GM18870 (cell line): ENCODE measurements around the gene DMGDH.

Experiments
- ATAC-seq: cut with Tn5 transposase; IDR thresholded peaks from one replicate; pipeline ENCODE4 v1.9.1; 2021; ENCODE audit warnings: moderate library complexity; ENCODE audit not compliant: unreplicated experiment

DMGDH gene

DNA sequence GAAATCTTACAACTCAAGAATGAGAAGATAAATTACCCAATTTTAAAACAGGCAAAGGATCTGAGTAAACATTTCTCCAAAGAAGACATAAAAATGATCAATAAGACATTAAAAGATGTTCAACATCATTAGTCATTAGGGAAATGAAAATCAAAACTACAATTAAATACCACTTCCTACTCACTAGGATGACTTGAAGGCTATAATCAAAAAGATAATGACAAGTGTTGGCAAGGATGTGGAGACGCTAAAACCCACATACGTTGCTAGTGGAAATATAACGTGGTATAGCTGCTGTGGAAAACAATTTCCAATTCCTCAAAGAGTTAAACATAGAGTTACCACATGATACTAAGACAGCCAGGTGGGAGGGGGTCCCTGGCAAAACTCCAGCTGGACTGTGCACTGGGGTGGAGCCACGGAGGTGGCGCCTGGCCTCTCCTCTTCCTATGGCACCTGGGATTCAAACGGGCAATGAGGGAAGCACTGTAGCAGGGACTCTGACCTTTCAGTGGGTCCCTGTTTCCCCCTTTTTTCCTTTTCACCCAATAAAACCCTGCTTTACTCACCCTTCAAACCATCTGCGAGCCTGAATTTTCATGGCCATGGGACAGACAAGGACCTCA is 90.2 kb downstream of the DMGDH start:
- no peak for ATAC-seq

DNA sequence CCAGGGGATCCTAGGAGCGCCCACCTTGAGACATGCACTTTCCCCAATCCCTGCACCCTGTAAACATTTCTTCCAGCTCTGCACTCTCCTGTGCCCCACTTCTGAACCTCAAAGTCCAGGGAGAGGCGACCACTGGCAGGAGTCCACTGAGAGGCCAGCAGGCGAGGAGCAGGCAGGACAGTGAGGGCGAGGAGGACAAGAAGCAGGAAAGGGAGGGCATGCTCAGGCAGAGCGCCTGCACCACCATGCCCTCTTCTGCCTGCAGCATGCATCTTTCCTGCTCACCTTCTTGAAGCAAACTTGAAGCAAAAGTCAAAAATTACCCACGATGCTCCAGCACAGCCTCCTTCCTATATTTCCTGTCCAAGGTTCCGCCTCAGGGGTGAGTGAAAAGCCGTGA is 94.4 kb downstream of the DMGDH start:
- ATAC-seq: no peak

DNA sequence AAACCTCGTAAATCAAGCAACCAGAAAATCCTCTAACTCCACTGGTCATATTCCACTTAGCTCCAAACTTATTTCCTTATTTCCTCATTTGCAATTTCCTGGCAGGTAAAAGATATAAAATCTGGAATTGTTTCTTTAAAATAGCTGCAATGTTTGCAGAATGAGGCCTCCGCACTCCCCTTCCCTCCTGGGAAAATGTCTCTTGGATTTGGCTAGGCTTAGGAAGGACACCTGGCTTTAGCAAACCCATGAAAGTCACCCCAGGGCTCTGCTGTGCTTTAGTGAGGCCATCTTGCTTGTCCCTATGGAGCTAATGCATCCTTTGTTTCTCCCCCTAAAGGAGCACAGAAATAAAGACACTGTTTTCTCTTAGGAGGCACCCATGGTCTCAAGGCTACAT is 94.9 kb downstream of the DMGDH start:
- no peak for ATAC-seq

DNA sequence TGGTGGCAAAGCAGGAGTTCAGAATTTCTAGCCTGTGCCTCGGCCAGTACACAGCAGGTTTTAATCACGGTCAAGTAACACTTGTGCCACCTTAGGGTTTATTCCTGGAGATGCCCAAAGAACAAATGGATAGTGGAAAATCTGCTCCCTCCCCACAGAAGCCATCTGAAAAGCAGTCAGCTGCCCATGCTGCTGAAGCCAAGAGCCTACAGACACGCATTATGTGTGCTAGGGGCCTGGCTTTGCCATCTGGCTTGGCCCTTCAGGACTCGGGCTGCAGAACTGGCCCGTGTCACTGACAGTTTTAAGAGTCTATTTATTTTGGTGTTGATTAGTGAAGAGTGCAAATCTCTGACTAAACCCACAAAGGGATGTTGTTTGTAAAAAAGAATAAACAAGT is 95.5 kb downstream of the DMGDH start:
- ATAC-seq: no peak

DNA sequence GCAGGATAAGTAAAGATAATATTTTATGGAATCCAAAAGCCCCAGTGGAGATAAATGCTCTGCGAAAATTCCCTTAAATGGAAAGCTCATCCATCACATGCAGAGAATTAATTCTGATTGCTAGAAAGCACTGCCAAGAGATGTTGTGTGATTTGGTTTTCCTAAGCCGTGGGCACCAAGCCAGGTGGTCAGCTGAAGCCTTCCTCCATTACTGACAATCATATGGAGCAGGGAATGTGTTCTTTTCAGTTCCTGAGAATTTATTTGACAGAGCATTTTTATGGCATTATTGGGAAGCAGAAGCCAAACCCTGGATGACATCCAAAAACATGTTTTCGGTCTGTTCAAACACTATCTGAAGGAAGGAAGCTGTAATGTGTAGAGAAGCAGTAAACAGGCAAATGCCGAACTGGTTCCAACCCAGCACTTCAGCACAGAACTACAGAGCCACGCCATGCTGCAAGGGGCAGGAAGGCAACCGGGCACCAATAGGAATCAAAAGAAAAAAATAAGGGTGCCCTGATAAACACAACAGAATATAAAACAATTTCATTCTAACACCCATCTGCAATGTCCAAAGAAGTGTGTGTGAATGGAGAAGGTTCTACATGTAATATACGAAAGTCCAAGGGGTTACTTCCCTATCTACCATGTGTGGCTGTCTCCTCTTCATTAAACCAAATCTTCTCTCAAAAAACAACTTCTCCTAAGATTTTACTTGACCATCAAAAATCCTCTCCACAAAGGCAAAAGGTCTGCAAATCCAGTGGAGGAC is 96.6 kb downstream of the DMGDH start:
- ATAC-seq: no peak

DNA sequence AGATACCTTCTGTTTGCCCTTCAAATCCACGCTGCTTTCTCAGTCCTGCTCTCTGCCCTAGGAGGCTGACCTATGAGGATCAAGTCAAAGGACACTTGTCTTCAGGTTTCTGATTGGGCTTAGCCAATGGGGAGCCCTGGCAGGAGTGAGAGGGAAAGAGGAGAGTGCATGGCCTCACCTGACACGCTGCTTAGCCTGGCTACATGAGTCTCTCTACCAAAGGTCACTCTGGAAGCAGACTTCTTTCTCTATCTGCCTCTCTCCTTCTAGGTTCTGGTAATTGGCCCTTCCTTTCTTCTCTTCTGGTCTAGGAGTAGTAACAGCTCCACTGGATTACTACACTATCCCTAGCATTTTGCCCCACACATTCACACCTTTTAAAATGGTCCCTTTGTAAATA is 97.5 kb downstream of the DMGDH start:
- no peak for ATAC-seq

DNA sequence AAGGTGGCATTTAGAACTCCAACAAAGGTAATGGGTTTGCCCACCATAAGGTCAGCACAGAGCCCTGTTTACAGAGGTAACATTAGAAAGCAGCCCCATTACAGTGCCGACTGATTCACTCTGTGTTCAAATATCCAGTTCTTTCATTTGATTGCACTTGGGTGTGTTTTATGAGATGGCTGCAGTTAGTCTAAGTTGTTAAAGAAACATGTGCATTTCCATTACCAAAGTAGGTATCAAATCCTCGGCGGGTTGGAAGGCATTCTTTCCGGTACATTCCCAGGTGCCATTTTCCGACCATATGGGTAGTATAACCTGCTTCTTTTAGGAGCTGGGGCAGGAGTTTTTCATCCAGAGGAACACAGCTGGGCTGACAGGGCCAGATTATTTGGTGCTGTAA is 100.7 kb downstream of the DMGDH start:
- ATAC-seq: no peak

DNA sequence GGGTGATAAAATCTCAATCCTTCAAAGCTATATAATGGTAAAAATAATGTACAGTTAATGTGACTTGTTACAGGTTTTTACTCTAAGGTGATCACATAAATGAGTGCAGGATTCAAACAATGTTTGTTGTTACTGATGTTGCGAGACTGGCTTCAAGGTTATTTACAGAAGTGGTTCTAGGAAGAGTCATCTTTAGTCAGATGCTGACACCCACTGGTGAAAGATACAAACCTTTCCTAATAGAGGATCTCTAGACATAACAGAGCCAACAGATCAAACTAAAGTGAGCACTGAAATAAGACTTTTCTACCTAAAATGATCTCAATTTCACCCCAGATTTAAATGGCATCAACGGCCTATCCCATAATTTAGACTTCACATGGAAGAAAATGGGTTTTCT is 104.6 kb downstream of the DMGDH start:
- no peak for ATAC-seq

DNA sequence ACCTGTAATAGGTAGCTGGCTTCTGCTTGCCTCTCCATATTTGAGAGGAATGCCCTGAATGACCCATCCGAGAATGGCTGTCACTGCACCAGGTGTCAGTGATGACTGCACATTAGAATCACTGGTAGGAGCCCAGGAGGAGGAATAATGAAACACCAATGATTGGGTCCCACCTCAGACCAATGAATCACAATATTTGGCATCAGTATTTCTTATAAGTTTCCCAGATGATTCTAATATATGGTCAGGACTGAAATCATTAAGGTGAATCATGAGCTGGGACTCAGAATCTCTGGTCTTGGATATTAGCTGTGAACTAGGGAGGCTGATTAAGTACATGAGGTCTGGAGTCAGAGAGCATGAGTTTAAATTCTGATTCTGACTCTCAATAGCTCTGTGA is 107.7 kb downstream of the DMGDH start:
- ATAC-seq: no peak

DNA sequence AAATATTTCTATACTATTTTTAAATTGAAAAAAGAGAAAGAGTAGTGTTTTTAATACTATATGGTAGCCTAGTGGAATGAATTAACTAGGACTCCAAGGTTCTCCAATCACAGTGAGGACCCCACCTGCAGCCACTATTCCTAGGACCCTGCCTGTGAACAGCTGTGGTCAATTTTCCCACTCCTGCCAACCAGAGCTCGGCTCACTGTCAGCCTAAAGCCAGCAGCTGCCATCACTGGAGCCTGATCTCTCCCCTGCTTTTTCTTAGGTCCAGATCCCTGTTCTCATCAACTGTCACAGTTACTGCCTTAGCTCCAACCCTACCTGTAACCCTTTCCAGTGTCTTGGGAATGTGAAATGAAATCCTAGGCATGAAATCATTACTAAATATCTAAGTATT is 109.7 kb downstream of the DMGDH start:
- no peak for ATAC-seq

DNA sequence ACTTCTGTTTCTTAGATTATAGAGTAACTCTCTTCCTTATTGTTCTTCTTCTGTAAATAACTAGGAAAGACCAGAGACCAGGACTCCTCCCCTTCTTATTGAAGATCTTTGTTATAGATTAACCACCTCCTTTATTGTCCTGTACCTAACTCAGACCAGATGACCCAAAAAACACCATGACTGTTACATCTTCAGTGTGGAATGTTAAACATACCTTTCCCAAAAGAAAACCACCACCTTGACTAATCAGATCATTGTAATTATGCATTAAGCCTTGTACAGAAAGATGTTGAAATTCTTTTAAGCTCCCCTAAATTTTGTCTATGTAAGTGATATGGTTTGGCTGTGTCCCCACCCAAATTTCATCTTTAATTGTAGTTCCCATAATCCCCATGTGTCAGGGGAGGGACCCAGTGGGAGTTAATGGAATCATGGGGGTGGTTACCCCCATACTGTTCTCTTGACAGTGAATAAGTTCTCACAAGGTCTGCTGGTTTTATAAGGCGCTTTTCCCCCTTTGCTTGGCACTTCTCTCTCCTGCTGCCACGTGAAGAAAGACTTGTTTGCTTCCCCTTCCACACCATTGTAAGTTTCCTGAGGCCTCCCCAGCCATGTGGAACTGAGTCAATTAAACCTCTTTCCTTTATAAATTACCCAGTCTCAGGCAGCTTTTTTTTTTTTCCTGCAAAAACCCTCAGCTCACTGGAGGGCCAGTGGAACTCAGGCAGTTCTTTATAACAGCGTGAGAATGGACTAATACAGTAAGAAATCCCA is 110.6 kb downstream of the DMGDH start:
- ATAC-seq: no peak

DNA sequence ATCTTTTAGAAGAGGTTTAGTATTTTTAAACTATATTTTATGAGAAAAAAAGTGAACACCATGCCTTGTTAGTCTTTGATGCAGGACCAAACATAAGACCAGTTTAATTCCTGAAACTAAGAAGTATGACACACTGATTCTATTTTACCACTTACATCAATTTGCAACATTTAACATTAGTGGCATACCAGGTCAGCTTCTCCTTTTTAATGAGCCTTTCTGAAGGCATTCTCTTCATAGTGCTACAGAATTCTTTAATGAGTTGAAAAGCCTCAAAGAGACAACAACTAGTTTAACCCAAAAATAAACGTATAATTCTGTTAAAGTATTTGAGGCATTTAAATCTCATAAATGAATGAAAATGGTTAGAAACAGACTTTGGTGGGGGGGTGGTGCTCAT is 112.6 kb downstream of the DMGDH start:
- no peak for ATAC-seq

DNA sequence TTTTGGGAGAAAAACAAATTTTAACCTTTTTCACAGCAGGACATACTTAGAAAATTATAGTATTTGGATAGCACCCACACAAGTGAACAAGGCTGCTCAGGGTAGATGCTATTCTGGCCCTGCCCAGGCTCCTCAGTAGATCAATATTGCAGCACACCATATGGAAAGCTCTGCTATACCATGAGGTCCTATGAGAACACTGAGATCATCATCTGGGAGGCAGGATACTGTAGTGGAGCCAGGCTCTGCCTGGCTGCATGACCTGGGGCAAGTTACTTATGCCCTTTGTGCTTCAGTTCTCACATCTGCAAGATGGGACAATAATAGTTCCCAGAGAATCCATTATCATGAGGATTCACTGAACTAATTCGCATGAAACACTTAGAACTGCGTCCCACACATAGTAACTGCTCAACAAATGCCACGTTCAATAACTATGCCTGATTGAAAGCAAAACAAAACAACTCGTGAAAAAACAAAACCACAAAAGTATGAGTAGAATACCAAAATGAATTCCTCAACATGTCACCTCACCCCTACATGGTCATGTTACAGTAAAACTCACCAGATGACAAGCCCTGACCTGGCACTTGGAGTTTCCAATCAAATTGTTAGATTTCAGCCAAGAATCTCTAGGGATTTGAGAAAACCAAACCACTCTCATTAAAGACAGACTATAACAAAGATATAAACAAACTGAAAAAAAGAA is 116.2 kb downstream of the DMGDH start:
- peak; percentile 69 for ATAC-seq
